COLO829 (cell line): ENCODE results near the gene TIMM22.
A peak's percentile ranks its signal among the peaks of the same experiment; 100 is the strongest.
"Not testable (repeated sequence)": the region's sequence is repeated elsewhere in the genome, so short reads cannot be mapped to it uniquely, and the experiment has no call there.

Experiments
- DNase-seq: peaks from one replicate; pipeline ENCODE4 v3.0.0; 2012; ENCODE audit warnings: low spot score

TIMM22 gene

GRCh38 chr17:973053-973452 lies 23.9 kb upstream of the TIMM22 start:
- DNase-seq: no peak

- DNase-seq: not testable (repeated sequence)
Observed at GRCh38 chr17:974778-975177, 22.2 kb upstream of the TIMM22 start.

DNA sequence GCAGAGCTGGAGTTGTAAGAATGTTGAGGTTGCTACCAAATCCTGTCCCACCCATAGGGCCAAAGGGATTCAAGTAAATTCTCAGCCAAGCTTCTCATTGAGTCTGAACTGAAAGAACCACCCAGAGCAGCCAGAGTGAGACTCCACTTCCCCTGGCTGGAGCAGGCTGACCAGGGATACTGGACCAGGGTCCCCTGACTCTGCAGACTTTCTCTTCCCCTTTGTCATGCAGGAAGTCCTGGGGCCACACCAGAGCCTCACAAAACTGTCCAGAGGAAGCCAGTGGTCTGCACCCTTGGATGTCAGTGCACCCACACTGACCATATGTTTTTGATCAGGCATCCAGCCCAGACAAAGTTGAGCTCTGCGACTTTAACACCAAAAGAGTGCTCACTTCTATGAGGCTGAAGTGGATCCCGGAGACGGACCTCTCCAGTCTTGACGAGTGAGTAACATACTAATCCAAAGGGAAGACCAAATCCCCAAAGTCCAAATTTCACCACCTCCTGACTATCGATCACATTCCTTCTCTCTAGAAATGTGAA lies 21.5 kb upstream of the TIMM22 start:
- no peak for DNase-seq

DNA sequence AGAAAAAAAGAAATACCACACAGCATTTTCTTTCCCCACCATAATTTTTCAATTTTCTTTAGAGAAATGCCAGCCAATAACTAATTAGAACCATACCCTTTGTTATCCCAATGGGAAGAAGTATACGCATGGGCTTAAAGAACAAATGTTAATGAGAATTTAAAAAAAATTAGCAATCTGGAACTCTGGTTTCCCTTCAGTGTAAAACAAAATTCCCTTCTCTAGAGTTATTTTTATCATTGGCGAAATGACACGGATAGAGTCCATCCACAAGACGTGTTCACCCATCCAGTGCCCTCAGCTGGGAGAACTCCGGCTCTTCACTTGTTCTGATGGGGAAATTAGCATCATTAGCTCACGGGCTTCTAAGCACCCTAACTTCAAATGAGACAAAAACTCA lies 20.6 kb upstream of the TIMM22 start:
- no peak for DNase-seq

DNA sequence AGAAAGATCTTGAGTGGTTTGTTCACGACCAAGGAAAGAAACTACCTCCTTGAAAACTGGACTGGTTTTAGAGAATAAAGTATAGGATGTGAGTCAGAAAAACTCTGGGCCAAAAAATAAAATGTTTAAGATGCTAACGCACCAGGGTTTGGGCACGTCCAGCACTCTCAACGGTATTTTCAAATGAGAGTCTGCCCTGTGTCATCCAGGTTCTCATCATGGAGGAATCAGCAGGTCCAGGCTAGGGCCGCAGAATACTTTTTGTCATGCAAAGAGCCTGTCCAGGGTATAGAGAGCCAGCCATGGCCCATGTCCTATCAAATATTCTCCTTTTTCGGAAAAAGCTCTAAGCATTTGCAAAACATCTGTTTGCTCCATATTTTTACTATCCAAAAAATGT lies 19.8 kb upstream of the TIMM22 start:
- no peak for DNase-seq

GRCh38 chr17:978103-979093 lies 18.5 kb upstream of the TIMM22 start:
- no peak for DNase-seq

DNA sequence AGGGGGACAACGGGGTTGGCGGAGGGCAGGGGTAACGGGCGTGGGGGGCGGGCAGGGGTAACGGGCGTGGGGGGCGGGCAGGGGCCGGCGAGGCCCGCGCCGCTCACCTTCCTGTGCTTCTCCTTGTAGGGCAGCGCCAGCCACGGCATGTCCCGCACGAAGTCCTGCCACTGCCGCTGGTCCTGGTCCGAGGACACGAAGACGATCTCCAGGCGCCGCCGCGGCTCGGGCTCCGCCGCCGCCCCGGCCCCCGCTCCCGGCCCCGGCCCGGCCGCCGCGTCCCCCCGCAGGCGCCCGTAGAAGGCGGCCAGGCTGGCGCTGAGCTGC lies 17.8 kb upstream of the TIMM22 start:
- DNase-seq: no peak

DNA sequence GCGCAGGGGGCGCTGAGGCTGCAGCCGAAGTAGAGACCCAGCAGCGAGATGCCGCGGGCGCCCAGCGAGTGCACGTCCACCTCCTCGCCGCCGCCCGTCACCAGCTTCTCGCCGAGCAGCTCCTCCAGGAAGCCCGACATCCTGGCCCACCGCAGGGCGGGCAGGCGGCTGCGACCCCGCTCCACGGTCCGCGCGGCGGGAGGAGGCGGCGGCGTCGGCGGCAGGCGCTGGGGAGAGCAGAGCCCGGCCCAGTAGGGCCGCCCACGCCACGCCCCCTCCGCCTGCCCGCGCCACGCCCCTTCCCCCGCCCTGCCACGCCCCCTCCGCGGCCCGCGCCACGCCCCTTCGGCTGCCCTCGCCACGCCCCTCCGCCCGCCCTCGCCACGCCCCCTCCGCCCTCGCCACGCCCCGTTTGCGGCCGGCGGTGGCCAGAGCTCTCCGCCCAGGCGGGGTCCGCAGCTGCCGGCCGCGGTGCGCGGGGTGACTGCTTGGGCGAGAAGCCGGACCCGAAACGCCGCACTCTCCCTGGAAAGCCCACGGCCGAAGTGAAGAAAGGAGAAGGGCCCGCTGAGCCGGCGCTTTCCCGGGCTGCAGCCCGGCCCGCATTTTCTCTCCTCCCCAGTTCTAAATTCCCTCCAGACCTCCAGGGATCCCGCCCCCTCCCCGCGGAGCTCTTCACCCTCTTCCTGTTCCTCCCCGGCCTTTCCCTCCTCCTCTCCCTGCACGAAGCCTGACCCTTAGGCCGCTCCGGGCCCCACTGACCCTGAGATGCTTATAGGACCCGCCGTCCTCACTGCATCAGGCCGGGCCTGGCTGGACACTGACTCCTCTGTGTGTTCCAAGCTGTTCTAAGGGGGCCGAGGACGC lies 17.2 kb upstream of the TIMM22 start, which contains the start of gene NXN:
TSS of gene NXN (minus strand) at position 238 of the 867 bp plus-strand sequence.
- peak; percentile 71 for DNase-seq

DNA sequence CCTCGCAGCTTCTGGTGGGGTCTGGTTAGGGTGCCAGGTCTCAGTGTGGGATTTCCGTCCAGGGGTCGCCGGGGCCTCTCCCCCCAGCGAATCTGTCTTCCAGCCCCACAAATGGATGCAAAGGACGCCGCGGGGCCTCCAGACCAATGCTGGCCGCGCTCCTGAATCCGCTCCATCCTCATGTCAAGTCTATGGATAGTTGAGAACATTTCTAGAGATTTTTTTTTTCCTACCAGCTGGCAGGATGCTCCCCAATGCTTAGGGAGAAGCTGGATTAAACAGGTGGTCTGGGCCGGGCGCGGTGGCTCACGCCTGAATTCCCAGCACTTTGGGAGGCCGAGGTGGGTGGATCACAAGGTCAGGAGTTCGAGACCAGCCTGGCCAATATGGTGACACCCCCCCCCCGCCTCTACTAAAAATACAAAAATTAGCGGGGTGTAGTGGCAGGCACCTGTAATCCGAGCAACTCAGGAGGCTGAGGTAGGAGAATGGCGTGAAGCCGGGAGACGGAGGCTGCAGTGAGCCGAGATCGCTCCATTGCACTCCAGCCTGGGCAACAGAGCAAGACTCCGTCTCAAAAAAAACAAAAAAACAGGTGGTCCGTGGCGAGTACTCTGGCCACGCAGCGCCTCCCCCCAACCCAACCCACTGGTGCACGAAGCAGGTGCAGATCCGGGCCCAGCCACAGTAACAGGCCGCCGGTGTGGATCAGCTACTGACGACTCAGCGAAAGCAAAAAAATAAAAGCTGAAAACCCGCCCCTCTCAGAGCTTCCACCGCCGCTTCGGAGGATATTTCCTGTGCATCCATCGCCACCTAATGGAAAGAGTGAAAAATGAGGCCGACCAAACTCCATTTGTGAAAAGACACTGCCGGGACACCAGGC lies 16.3 kb upstream of the TIMM22 start:
- DNase-seq: peak; percentile 63

GRCh38 chr17:981292-981658 lies 15.7 kb upstream of the TIMM22 start:
- DNase-seq: no peak

DNA sequence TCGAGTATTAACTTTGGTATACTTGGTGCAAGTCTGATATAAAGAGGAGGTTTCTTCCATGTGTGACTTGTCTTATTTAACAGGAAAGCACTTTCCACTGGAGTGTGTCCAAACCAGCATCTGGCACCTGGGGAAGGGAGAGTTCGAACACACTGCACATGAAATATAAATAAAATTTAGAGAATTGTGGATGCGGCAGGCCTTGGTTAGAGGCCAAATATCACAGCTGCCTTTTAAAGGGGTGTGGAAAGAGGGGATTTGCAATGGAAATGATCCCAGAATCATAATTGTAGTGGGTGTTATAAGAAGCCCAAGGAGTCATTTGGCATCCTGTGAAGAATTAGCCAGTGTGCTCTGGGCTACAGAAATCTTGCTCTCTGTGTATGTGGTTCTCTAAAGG lies 13.0 kb upstream of the TIMM22 start:
- DNase-seq: no peak

DNA sequence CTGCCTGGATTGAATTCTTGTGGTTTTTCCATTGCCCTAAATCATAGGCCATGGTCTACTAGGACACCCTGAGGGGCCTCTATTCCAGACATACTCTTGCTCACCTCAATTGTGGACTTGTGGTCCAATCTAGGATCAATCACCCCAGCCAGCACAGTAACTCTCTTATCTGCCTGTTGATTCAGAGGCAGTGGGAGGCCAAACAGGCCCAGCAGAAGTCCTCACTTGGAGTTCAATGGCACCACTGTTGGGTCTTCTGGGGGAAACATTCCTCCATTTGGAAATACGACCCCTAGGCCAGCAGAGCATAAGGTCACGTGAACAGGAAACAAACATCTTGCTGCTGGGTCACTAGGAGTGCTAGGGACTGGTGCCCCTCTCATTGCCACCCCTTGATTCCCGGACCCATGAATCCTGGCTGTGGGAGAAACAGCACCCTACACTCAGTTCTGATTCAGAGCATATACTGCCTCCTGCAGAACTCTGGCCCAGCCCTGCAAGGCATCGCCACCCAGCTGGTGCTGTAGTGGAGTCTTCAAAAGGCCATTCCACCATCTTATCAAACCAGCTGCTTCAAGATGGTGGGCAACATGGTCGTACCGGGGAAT lies 10.5 kb upstream of the TIMM22 start:
- DNase-seq: no peak

DNA sequence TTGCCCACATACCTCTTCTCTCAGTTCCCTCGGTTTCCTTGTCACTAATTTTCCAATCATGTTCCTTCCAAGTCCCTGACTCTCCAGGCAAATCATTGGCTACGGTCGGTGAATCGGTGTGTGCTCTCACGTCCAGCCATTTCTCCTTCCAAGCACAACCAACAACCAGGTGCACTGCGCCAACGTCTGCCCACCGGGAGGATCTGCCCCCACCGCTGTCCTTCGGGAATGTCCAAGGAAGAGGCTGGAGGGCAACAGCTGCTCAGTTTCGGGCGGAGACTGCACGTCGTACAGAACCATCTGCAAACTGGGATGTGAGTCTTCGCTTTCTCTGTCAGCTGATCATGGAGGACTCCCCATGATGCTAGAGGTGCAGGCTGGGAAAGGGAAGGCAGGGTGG lies 9.0 kb upstream of the TIMM22 start:
- DNase-seq: no peak

- no peak for DNase-seq
Observed at GRCh38 chr17:988561-988960, 8.4 kb upstream of the TIMM22 start.

- no peak for DNase-seq
Observed at GRCh38 chr17:992933-993332, 4.0 kb upstream of the TIMM22 start.

- DNase-seq: not testable (repeated sequence)
Observed at GRCh38 chr17:995324-995723, 1.6 kb upstream of the TIMM22 start.

GRCh38 chr17:998111-998510 lies 1.2 kb downstream of the TIMM22 start:
- no peak for DNase-seq

GRCh38 chr17:1000597-1001461 lies 3.9 kb downstream of the TIMM22 start:
- DNase-seq: no peak

GRCh38 chr17:1001640-1002411 lies 4.9 kb downstream of the TIMM22 start:
- DNase-seq: no peak

DNA sequence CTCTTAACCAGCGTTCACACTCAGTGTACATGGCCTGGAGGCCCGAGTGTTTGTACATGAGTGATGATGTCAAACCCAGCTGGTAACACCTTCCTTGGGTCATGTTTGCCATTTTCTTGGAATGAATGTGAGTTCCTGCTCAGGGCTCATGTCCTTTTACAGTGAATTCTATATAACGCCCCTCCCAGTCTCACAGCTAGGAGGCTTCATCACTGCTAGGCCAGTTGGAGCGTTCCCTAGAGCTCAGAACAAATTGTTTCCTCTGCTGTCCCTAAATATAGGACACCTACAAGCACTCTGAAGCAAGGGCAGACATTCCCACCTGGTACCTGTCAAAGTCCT lies 5.5 kb downstream of the TIMM22 start:
- no peak for DNase-seq
